ENCODE results near the gene GYS1.

- TF ChIP-seq POLR2AphosphoS5 (IDR thresholded peaks at IDR 0.05) (no peak), CTCF (IDR thresholded peaks at IDR 0.05) (no peak), POLR2A (IDR thresholded peaks at IDR 0.05; ENCODE audit: low read depth) (no peak)
Observed at GRCh38 chr19:48994035-48994386, 902 bp upstream of the GYS1 start.
